ENCODE results near the gene TANGO6. TPM values are rescaled to one million over a fixed set of nuclear protein-coding genes. Genes with fewer than 3 reads are reported as not detected.

Gene TANGO6
- total and polyA plus RNA-seq, 2 of the 8 experiments (the other 6 are each of a cell fraction or from before 2014, with no cell fraction given) = 5.0 to 19.5 TPM

DNA sequence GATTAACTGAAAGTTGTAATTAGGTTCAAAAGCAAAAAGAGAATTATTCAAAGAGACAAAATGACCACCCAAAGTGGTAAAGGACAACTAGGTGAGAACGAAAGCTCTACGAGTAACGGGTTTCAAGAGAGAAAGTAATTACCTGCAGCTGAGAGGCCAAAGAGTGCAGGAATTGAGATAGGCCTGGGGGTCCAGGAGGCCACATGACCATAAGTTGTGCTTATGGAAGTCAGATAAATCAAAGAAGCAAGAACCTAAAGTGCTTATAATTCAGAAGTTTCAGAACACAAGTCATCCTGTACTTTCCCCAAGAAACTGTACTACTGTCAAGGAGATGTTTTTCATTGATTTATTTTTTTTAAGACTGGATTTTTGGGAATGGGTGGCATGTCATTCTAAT lies 91.1 kb downstream of the TANGO6 start (continued):
- TF ChIP-seq CBX8 (IDR thresholded peaks at IDR 0.05; ENCODE audit: borderline replicate concordance, low read depth, low read length) (no peak), BCL11A (IDR thresholded peaks at IDR 0.05; ENCODE audit: low read depth in 2 of 2, low read length in 2 of 2) (no peak), CREB1 (IDR thresholded peaks at IDR 0.05) (no peak), JUND (IDR thresholded peaks at IDR 0.05; ENCODE audit: low read length) (no peak), POU5F1 (IDR thresholded peaks at IDR 0.05; ENCODE audit: low read depth, low read length) (no peak), TBP (IDR thresholded peaks at IDR 0.05; ENCODE audit: low read depth, low read length) (no peak), ASH2L (IDR thresholded peaks at IDR 0.05; ENCODE audit: low read length) (no peak)
